Spleen (tissue), 11 donors: Measurements from ENCODE around the gene SLC2A9. TPM values are rescaled to one million over a fixed set of nuclear protein-coding genes. Genes with fewer than 3 reads are reported as not detected.

Experiments
- DNase-seq: peaks from one replicate; pipeline ENCODE4 v3.0.0-alpha.2; 2020
- H3K27ac ChIP-seq, 8 donors: fragments of 200-600 bp; sonication (generic) in 7 of 8; 1 replicate in 4 of 8; 2 replicates in 4 of 8; pipeline versions ENCODE4 v1.5.0 to v1.8.0; 2016 to 2021; ENCODE audit warnings: inconsistent platforms in 4 of 8, mild to moderate bottlenecking in 4 of 8, moderate library complexity in 1 of 8
- H3K27me3 ChIP-seq, 7 donors: fragments of 200-600 bp; sonication (generic) in 6 of 7; replicated peaks in 1 of 7; 1 replicate in 4 of 7; 2 replicates in 3 of 7; pipeline versions ENCODE4 v1.5.0 to v1.8.0; 2016 to 2021; ENCODE audit warnings: inconsistent platforms in 3 of 7, mild to moderate bottlenecking in 1 of 7
- H3K36me3 ChIP-seq, 6 donors: fragments of 200-600 bp; sonication (generic) in 5 of 6; 1 replicate in 4 of 6; 2 replicates in 2 of 6; pipeline versions ENCODE4 v1.5.0 to v1.8.0; 2016 to 2021; ENCODE audit warnings: inconsistent platforms in 2 of 6
- H3K4me1 ChIP-seq, 6 donors: fragments of 200-600 bp; sonication (generic) in 5 of 6; 1 replicate in 3 of 6; 2 replicates in 3 of 6; pipeline versions ENCODE4 v1.5.0 to v1.8.0; 2016 to 2021; ENCODE audit warnings: inconsistent platforms in 3 of 6
- H3K4me3 ChIP-seq, 8 donors: fragments of 200-600 bp; sonication (generic) in 7 of 8; 1 replicate in 4 of 8; 2 replicates in 4 of 8; pipeline versions ENCODE4 v1.5.0 to v1.8.0; 2016 to 2021; ENCODE audit warnings: inconsistent platforms in 4 of 8, mild to moderate bottlenecking in 4 of 8, moderate library complexity in 2 of 8
- H3K9me3 ChIP-seq, 8 donors: fragments of 200-600 bp; sonication (generic) in 7 of 8; 1 replicate in 4 of 8; 2 replicates in 4 of 8; pipeline versions ENCODE4 v1.5.0 to v1.8.0; 2016 to 2021; ENCODE audit warnings: inconsistent platforms in 4 of 8
- CTCF ChIP-seq, 11 experiments: fragments of 200-600 bp in 7 of 11; fragments of 450-650 bp in 4 of 11; sonication (generic) in 4 of 11; IDR thresholded peaks in 8 of 11; conservative IDR thresholded peaks in 3 of 11; 1 replicate in 7 of 11; 2 replicates in 4 of 11; pipeline versions ENCODE4 v1.4.0 to v1.8.0; 2016 to 2021; ENCODE audit warnings: antibody characterized with exemption in 11 of 11, inconsistent platforms in 4 of 11, mild to moderate bottlenecking in 1 of 11
- POLR2A ChIP-seq, 3 donors: fragments of 450-650 bp; IDR thresholded peaks; one replicate each; pipeline ENCODE4 v1.5.1; 2017; ENCODE audit warnings: antibody characterized with exemption in 3 of 3, mild to moderate bottlenecking in 1 of 3
- POLR2AphosphoS5 ChIP-seq, 3 donors: sonication (generic); formaldehyde crosslinking; IDR thresholded peaks; one replicate each; pipeline ENCODE4 v1.5.1; 2017; ENCODE audit warnings: antibody characterized with exemption in 3 of 3
- WGBS, 5 donors: extraction: QIAGEN DNeasy Blood & Tissue Kit in 3 of 5; methylation state at CpG; one replicate each; pipeline versions ENCODE4 v1.1.5 to v1.1.7; 2013 to 2018; 5-methylcytosine and 5-hydroxymethylcytosine counted together
- intact Hi-C: fragments of 100-400 bp; cut with DNase I; formaldehyde crosslinking; loops from one replicate; pipeline ENCODE4 v1.15.0; 2023; ENCODE audit warnings: low total_unique reads
- polyA plus RNA-seq, 3 donors: library from polyadenylated mRNA; stranded (reverse); fragments of 200-250 nt; gene quantifications; one replicate each; pipeline ENCODE4 v1.2.1, GENCODE V29; 2013
- total RNA-seq, 7 donors: library from RNA; depleted of rRNA in 3 of 7; stranded (reverse); fragments of >200 nt in 3 of 7; fragmentation: NEBNext Ultra II Directional in 4 of 7; extraction: Animal tissue kit (Norgen Biotek cat#: 25700) in 4 of 7; gene quantifications; one replicate each; pipeline versions ENCODE4 v1.1.0 to v1.2.1, GENCODE V29; 2016 to 2021
- donor health status: healthy with polysubstance abuse.
- donor health status: DM: no; HTN: no; CAD: no; lungs with moderate emphysema.
- donor health status: DM: no; HTN: no; CAD: no.
- donor health status: Bipolar disorder and iron deficiency.
- donor health status: healthy.
- donor health status: DM: no; HTN: no; CAD: no.
- donor health status: DM: yes; HTN: yes; CAD: no.

SLC2A9 gene
- total and polyA plus RNA-seq, 10 donors: 1.2 to 8.8 (median 5.3) TPM

GRCh38 chr4:10034136-10034535 lies 12.8 kb upstream of the SLC2A9 start:
- no peak overlapping the region for H3K4me3 ChIP-seq
- H3K9me3 ChIP-seq: no peaks in the 10 kb centered on the region
- TF ChIP-seq CTCF (IDR thresholded peaks at IDR 0.05 in 8 of 11, conservative IDR thresholded peaks at IDR 0.05 in 3 of 11) (no peak), POLR2AphosphoS5 (IDR thresholded peaks at IDR 0.05) (no peak), POLR2A (IDR thresholded peaks at IDR 0.05) (no peak)
- no peak for DNase-seq
- no peak overlapping the region for H3K27ac ChIP-seq
- intact Hi-C loops: no loop called here
- peaks cover 0 to 20% (median 14%) of the 10 kb centered on the region in 6 donors for H3K4me1 ChIP-seq
- peaks cover 0 to 16% (median 0%) of the 10 kb centered on the region in 7 donors for H3K27me3 ChIP-seq
- WGBS, 5 donors: 85 to 91% (median 87%) methylated on average over 10 of the region's 10 CpGs
- H3K36me3 ChIP-seq: peaks cover 0 to under 1% (median 0%) of the 10 kb centered on the region in 6 donors

- 46 to 52% (median 49%) methylated on average over 18 of the region's 18 CpGs for WGBS, 5 donors
- Histone ChIP-seq H3K27me3 (peaks cover 0 to 16% (median 0%) of the 10 kb centered on the region in 7 donors), H3K36me3 (no peaks in the 10 kb centered on the region), H3K27ac (peak overlapping the region in 2 of 8 donors; percentile 0 to 14), H3K4me1 (peaks cover 0 to 20% (median 14%) of the 10 kb centered on the region in 6 donors), H3K4me3 (no peak overlapping the region), H3K9me3 (no peaks in the 10 kb centered on the region)
- DNase-seq: no peak
- no peak for TF ChIP-seq POLR2AphosphoS5 (IDR thresholded peaks at IDR 0.05)
- TF ChIP-seq CTCF (IDR thresholded peaks at IDR 0.05 in 8 of 11, conservative IDR thresholded peaks at IDR 0.05 in 3 of 11): no peak
- no peak for TF ChIP-seq POLR2A (IDR thresholded peaks at IDR 0.05)
- intact Hi-C loops: no loop called here
These were observed 12.0 kb upstream of the SLC2A9 start for GRCh38 chr4:10033191-10033881.

- Histone ChIP-seq H3K27ac (peak overlapping the region in 3 of 8 donors; percentile 0 to 33 (median 11)), H3K9me3 (no peaks in the 10 kb centered on the region)
- WGBS, 5 donors: 34 to 70% (median 39%) methylated on average over 6 of the region's 6 CpGs
These were observed 11.3 kb upstream of the SLC2A9 start for GRCh38 chr4:10032625-10033024.

GRCh38 chr4:10031668-10032590 lies 10.6 kb upstream of the SLC2A9 start:
- Histone ChIP-seq H3K27ac (peak overlapping the region in 2 of 8 donors; percentile 11 to 33), H3K4me1 (peaks cover 0 to 20% (median 14%) of the 10 kb centered on the region in 6 donors), H3K36me3 (no peaks in the 10 kb centered on the region), H3K9me3 (no peaks in the 10 kb centered on the region), H3K27me3 (peaks cover 0 to 16% (median 0%) of the 10 kb centered on the region in 7 donors), H3K4me3 (no peak overlapping the region)
- TF ChIP-seq POLR2A (IDR thresholded peaks at IDR 0.05) (no peak), POLR2AphosphoS5 (IDR thresholded peaks at IDR 0.05) (no peak), CTCF (IDR thresholded peaks at IDR 0.05 in 8 of 11, conservative IDR thresholded peaks at IDR 0.05 in 3 of 11) (no peak)
- no peak for DNase-seq
- intact Hi-C loops: no loop called here
- WGBS, 5 donors: 81 to 93% (median 86%) methylated on average over 10 of the region's 10 CpGs

More at GRCh38 chr4:10032625-10033024, 11.3 kb upstream of the SLC2A9 start:
- H3K36me3 ChIP-seq: no peaks in the 10 kb centered on the region
- peaks cover 0 to 16% (median 0%) of the 10 kb centered on the region in 7 donors for H3K27me3 ChIP-seq
- peaks cover 0 to 20% (median 14%) of the 10 kb centered on the region in 6 donors for H3K4me1 ChIP-seq
- intact Hi-C loops: no loop called here
- H3K4me3 ChIP-seq: no peak overlapping the region
- no peak for DNase-seq
- TF ChIP-seq POLR2A (IDR thresholded peaks at IDR 0.05) (no peak), POLR2AphosphoS5 (IDR thresholded peaks at IDR 0.05) (peak in 1 of 3 donors; percentile 44)
